CD14-positive monocyte (primary cell): ENCODE results near the gene NPAS2. TPM values are rescaled to one million over a fixed set of nuclear protein-coding genes. Genes with fewer than 3 reads are reported as not detected.

Source experiments
- DNase-seq, 3 donors: peaks; one replicate each; pipeline ENCODE4 v3.0.0-alpha.2; 2011 to 2022
- H2AFZ ChIP-seq: 2 replicates; pipeline ENCODE4 v1.6.0; 2012; ENCODE audit warnings: mild to moderate bottlenecking, low read depth, low read length, inconsistent platforms; ENCODE audit not compliant: insufficient read depth, poor library complexity, severe bottlenecking
- H3K27ac ChIP-seq, 2 donors: 1 replicate in 1 of 2; 2 replicates in 1 of 2; pipeline ENCODE4 v1.5.1; 2012 to 2013; ENCODE audit warnings: low read length in 2 of 2, control low read depth in 1 of 2, inconsistent platforms in 1 of 2, low read depth in 1 of 2, mild to moderate bottlenecking in 1 of 2
- H3K27me3 ChIP-seq, 2 donors: one replicate each; pipeline versions ENCODE4 v1.6.0 to v1.6.1; 2011 to 2013; ENCODE audit warnings: low read length in 2 of 2; ENCODE audit not compliant: control insufficient read depth in 2 of 2, insufficient read depth in 2 of 2
- H3K36me3 ChIP-seq, 2 donors: replicated peaks in 1 of 2; 1 replicate in 1 of 2; 2 replicates in 1 of 2; pipeline versions ENCODE4 v1.5.1 to v1.6.1; 2012 to 2013; ENCODE audit warnings: low read length in 2 of 2, control low read depth in 1 of 2, inconsistent platforms in 1 of 2, mild to moderate bottlenecking in 1 of 2; ENCODE audit not compliant: insufficient read depth in 2 of 2, control insufficient read depth in 1 of 2
- H3K4me1 ChIP-seq, 2 donors: 1 replicate in 1 of 2; 2 replicates in 1 of 2; pipeline versions ENCODE4 v1.5.1 to v1.6.1; 2012 to 2013; ENCODE audit warnings: low read length in 2 of 2, control low read depth in 1 of 2, inconsistent platforms in 1 of 2, mild to moderate bottlenecking in 1 of 2, moderate library complexity in 1 of 2; ENCODE audit not compliant: insufficient read depth in 2 of 2, control insufficient read depth in 1 of 2
- H3K4me2 ChIP-seq: replicated peaks from 2 replicates; pipeline ENCODE3; 2012; ENCODE audit warnings: low read length, moderate library complexity, mild to moderate bottlenecking; ENCODE audit not compliant: poor library complexity, severe bottlenecking; ENCODE audit errors: extremely low read depth
- H3K4me3 ChIP-seq, 3 experiments: fragments of 200-600 bp in 1 of 3; sonication (generic) in 1 of 3; replicated peaks in 1 of 3; 1 replicate in 2 of 3; 2 replicates in 1 of 3; pipeline ENCODE4 v1.5.1; 2011 to 2013; ENCODE audit warnings: low read length in 3 of 3, mild to moderate bottlenecking in 3 of 3, control low read depth in 2 of 3, low read depth in 2 of 3, inconsistent platforms in 1 of 3, moderate library complexity in 1 of 3
- H3K79me2 ChIP-seq: 2 replicates; pipeline ENCODE4 v1.6.0; 2012; ENCODE audit warnings: mild to moderate bottlenecking, control low read depth, inconsistent platforms, low read length, moderate library complexity; ENCODE audit not compliant: insufficient read depth
- H3K9ac ChIP-seq: 2 replicates; pipeline ENCODE4 v1.6.0; 2017; ENCODE audit warnings: low read length, mild to moderate bottlenecking; ENCODE audit not compliant: insufficient read depth, poor library complexity, severe bottlenecking
- H3K9me3 ChIP-seq, 2 donors: replicated peaks in 1 of 2; 1 replicate in 1 of 2; 2 replicates in 1 of 2; pipeline versions ENCODE4 v1.5.1 to v1.6.1; 2012 to 2013; ENCODE audit warnings: low read length in 2 of 2, control low read depth in 1 of 2; ENCODE audit not compliant: control insufficient read depth in 1 of 2, insufficient read depth in 1 of 2
- H4K20me1 ChIP-seq: 2 replicates; pipeline ENCODE4 v1.6.0; 2012; ENCODE audit warnings: mild to moderate bottlenecking, low read length, control low read depth, moderate library complexity; ENCODE audit not compliant: insufficient read depth
- H3K27ac Mint-ChIP-seq, 7 donors: one replicate each; pipeline ENCODE4 v1.8.0; 2020; ENCODE audit warnings: mild to moderate bottlenecking in 7 of 7, mixed read lengths in 7 of 7, moderate library complexity in 6 of 7, inconsistent platforms in 2 of 7
- H3K27me3 Mint-ChIP-seq, 3 donors: one replicate each; pipeline ENCODE4 v1.8.0; 2021 to 2022; ENCODE audit warnings: low read depth in 3 of 3, mild to moderate bottlenecking in 3 of 3, mixed read lengths in 3 of 3, moderate library complexity in 3 of 3, inconsistent platforms in 1 of 3
- H3K36me3 Mint-ChIP-seq, 2 donors: one replicate each; pipeline ENCODE4 v1.8.0; 2020; ENCODE audit warnings: mixed read lengths in 2 of 2, inconsistent platforms in 1 of 2, mild to moderate bottlenecking in 1 of 2
- H3K4me1 Mint-ChIP-seq: one replicate; pipeline ENCODE4 v1.8.0; 2020; ENCODE audit warnings: mild to moderate bottlenecking, mixed read lengths
- H3K4me3 Mint-ChIP-seq, 2 donors: one replicate each; pipeline ENCODE4 v1.8.0; 2020; ENCODE audit warnings: mild to moderate bottlenecking in 2 of 2, mixed read lengths in 2 of 2, moderate library complexity in 1 of 2
- H3K9me3 Mint-ChIP-seq, 7 donors: one replicate each; pipeline ENCODE4 v1.8.0; 2020 to 2022; ENCODE audit warnings: mixed read lengths in 7 of 7, mild to moderate bottlenecking in 6 of 7, moderate library complexity in 6 of 7, inconsistent platforms in 2 of 7
- WGBS: methylation state at CpG from one replicate; pipeline ENCODE4 v1.1.5; 2013; ENCODE audit warnings: missing lambda C conversion rate; ENCODE audit not compliant: insufficient coverage; 5-methylcytosine and 5-hydroxymethylcytosine counted together
- intact Hi-C, 2 donors: fragments of 100-400 bp; cut with micrococcal nuclease; formaldehyde crosslinking; loops; one replicate each; pipeline versions ENCODE4 v1.15.0 to v1.15.1; 2023
- polyA plus RNA-seq, 3 donors: library from polyadenylated mRNA; depleted of rRNA in 1 of 3; unstranded in 2 of 3; stranded (reverse) in 1 of 3; fragments of 300-500 nt in 2 of 3; fragments of >200 nt in 1 of 3; fragmentation: Illumina TruSeq in 2 of 3; gene quantifications; 1 replicate in 2 of 3; 2 replicates in 1 of 3; pipeline ENCODE4 v1.2.3, GENCODE V29; 2012 to 2021
- TF ChIP-seq, protein P1 (sequence below): fragments of 200-600 bp; IDR thresholded peaks from one replicate; pipeline ENCODE4 v1.8.0; 2022; ENCODE audit warnings: antibody characterized with exemption, mild to moderate bottlenecking

The NPAS2 gene
- polyA plus RNA-seq, 3 donors: not detected

DNA sequence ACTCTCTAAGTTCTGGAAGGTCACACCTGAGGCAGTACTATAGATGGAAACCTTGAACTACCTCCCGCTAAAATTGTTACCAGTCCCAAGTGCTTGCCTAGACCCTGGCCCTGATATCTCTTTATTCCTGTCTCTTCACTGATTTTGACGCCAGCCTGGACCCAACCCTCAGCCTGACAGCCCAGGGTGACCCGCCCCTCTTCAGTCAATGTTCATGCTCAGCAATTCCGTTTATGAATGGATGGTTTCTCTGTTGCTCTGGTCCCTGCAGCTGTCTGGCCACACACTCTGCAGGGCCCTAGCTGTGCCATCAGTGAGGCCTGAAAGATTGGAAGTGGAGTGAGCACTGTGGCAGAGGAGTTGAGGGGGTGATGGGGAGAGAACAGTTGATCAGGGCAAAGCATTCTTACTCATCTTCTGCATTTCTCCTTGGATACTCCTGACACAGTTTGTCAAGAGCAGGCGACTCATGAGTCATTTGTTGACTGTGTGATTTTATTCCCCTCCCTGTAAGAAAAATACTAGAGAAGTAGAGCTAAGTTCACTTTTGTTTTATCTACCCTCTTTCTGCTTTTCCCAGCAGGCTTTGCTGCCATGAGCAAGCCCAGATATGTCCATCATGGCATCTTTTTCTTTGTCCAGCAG, 46.0 kb downstream of the NPAS2 start:
- no peaks in the 10 kb centered on the region for H3K36me3 Mint-ChIP-seq
- no peak overlapping the region for H3K4me3 ChIP-seq

GRCh38 chr2:100868083-100868482, 48.1 kb downstream of the NPAS2 start:
- Histone ChIP-seq H3K27ac (no peak overlapping the region), H3K4me1 (no peaks in the 10 kb centered on the region), H3K27me3 (peaks cover 0 to 3% of the 10 kb centered on the region in 2 donors), H3K4me3 (no peak overlapping the region), H2AFZ (no peak overlapping the region), H3K9me3 (peaks cover 0 to 4% of the 10 kb centered on the region in 2 donors), H3K79me2 (no peaks in the 10 kb centered on the region), H3K9ac (no peak overlapping the region), H3K4me2 (no peak overlapping the region), H3K36me3 (no peaks in the 10 kb centered on the region), H4K20me1 (no peaks in the 10 kb centered on the region)
- H3K9me3 Mint-ChIP-seq: peaks cover 0 to 18% (median 12%) of the 10 kb centered on the region in 7 donors
- no peak overlapping the region for H3K27ac Mint-ChIP-seq
- no peak for DNase-seq
- intact Hi-C loops: no loop called here
- no peak overlapping the region for H3K4me3 Mint-ChIP-seq
- peaks cover 2 to 12% (median 9%) of the 10 kb centered on the region in 3 donors for H3K27me3 Mint-ChIP-seq
- TF ChIP-seq, protein P1, sequence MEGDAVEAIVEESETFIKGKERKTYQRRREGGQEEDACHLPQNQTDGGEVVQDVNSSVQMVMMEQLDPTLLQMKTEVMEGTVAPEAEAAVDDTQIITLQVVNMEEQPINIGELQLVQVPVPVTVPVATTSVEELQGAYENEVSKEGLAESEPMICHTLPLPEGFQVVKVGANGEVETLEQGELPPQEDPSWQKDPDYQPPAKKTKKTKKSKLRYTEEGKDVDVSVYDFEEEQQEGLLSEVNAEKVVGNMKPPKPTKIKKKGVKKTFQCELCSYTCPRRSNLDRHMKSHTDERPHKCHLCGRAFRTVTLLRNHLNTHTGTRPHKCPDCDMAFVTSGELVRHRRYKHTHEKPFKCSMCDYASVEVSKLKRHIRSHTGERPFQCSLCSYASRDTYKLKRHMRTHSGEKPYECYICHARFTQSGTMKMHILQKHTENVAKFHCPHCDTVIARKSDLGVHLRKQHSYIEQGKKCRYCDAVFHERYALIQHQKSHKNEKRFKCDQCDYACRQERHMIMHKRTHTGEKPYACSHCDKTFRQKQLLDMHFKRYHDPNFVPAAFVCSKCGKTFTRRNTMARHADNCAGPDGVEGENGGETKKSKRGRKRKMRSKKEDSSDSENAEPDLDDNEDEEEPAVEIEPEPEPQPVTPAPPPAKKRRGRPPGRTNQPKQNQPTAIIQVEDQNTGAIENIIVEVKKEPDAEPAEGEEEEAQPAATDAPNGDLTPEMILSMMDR: no peak
- H3K4me1 Mint-ChIP-seq: no peaks in the 10 kb centered on the region
- no peaks in the 10 kb centered on the region for H3K36me3 Mint-ChIP-seq

More for the DNA sequence above, 46.0 kb downstream of the NPAS2 start:
- H2AFZ ChIP-seq: no peak overlapping the region
- no peak overlapping the region for H3K4me2 ChIP-seq
- DNase-seq: no peak
- H4K20me1 ChIP-seq: no peaks in the 10 kb centered on the region
- H3K36me3 ChIP-seq: no peaks in the 10 kb centered on the region
- H3K9me3 ChIP-seq: peaks cover 0 to 4% of the 10 kb centered on the region in 2 donors
- H3K27me3 Mint-ChIP-seq: peaks cover 2 to 12% (median 11%) of the 10 kb centered on the region in 3 donors
- no peak overlapping the region for H3K9ac ChIP-seq
- H3K9me3 Mint-ChIP-seq: peaks cover 0 to 18% (median 13%) of the 10 kb centered on the region in 7 donors
- TF ChIP-seq, protein P1: no peak
- peaks cover 0 to 3% of the 10 kb centered on the region in 2 donors for H3K27me3 ChIP-seq
- no peak overlapping the region for H3K4me3 Mint-ChIP-seq
- WGBS: 95% methylated on average over 4 of the region's 5 CpGs
- no peaks in the 10 kb centered on the region for H3K79me2 ChIP-seq
- H3K27ac ChIP-seq: no peak overlapping the region
- no peaks in the 10 kb centered on the region for H3K4me1 Mint-ChIP-seq
- intact Hi-C loops: no loop called here
- H3K4me1 ChIP-seq: no peaks in the 10 kb centered on the region
- H3K27ac Mint-ChIP-seq: no peak overlapping the region
